GM21717 (cell line): ENCODE results near the gene SPATC1L.
"Not testable (repeated sequence)": the region's sequence is repeated elsewhere in the genome, so short reads cannot be mapped to it uniquely, and the experiment has no call there.

ENCODE experiments used
- ATAC-seq: cut with Tn5 transposase; IDR thresholded peaks from one replicate; pipeline ENCODE4 v1.9.1; 2021; ENCODE audit warnings: mild to moderate bottlenecking, moderate library complexity; ENCODE audit not compliant: unreplicated experiment

Gene SPATC1L

GRCh38 chr21:46200877-46201803, 16.9 kb upstream of the SPATC1L start:
- not testable (repeated sequence) for ATAC-seq

GRCh38 chr21:46199436-46200373, 15.4 kb upstream of the SPATC1L start:
- no peak for ATAC-seq

DNA sequence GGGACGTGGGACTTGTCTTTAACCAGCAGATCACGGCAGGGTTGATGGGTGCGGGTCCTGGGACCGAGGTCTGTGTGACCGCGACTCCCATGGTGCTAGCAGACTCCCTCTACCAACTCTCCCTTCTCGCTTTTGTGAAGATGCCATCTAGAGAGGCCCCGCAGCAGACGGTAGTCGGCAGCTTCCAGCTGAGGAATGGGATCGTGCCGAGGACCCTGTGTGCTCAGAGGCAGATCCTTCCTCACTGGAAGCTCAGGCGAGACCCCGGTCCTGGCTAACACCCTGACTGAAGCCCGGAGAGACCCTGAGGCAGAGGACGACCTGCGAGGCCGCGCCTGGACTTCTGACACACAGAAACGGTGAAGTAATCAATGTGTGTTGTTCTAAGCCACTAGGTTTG, 12.5 kb upstream of the SPATC1L start:
- no peak for ATAC-seq

GRCh38 chr21:46195595-46196195, 11.4 kb upstream of the SPATC1L start:
- no peak for ATAC-seq

DNA sequence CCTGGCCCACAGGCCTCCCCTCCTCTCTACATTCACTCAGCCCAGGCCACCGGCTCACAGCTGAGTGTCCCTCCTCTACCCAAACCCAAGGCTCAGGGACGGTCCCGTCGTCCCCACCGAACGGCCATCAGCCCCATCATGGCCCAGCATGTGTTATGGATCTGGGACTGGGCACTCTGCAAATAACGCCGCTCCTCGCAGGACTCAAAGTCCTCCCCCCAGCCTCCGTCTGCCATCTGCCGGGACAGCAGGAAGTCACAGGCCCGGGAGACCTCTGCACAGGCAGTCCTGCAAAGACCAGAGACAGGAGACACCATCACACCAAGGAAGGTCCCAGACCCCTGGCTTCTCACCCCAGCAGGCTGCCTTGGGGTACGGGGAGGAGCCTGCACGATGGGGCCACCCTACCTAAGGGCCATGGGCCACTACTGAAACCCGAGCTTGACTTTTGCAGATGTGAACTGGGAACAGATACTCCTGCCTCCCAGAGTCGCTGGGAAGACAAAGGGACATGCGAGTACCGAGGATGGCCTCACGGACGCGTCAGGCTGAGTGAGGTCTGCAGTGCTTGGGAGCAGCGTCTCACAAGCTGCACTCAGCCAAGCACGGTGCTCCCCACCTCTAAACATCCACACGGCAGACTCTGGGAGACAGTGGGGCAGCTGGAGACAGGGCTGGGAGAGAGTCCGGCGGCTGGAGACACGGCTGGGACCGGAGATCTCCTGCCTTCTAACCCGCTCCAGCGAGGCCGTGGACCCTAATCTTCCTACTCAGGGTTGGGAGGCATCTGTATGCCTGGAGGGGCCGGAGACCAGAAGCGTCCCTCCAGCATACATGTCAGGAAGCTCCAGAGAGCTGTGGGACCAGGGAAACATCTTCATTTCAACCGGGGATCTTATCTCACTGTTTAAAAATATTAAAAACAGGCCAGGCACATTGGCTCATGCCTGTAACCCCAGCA, 10.4 kb upstream of the SPATC1L start:
- no peak for ATAC-seq

- ATAC-seq, result no peak
Observed at GRCh38 chr21:46193829-46194373, 9.6 kb upstream of the SPATC1L start.

- no peak for ATAC-seq
Observed at GRCh38 chr21:46191686-46192575, 7.7 kb upstream of the SPATC1L start.

- ATAC-seq, result no peak
Observed at GRCh38 chr21:46191257-46191685, 7.0 kb upstream of the SPATC1L start.

DNA sequence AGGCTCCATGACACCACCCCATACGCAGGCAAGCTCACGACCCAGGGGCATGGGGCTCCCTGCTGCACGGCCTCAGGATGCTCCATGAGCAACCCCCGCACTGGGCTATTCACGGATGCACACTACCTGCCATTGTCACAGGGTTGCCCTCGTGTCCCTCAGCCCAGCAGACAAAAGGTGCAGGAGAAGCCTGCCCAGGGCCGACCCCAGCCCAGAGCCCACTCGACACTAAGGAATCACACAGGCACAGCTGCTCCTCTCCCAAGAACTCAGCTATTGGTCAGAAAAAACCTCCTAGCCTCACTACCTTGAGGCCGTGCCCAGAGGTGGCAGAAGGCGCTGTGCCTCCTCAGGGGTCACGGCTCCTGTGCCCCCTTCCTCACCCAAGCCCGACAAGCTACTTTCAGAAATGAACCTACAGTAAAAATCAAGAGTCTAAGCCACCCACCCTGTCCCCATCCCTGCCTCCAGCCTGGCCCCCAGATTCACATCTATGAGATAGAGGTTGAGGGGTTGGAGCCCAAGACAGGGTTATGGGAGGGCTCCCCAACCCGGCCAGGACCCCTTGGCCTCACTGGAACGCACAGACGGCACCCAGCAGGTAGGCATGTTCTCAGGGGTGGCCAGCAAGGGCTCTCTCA, 6.4 kb upstream of the SPATC1L start:
- no peak for ATAC-seq

DNA sequence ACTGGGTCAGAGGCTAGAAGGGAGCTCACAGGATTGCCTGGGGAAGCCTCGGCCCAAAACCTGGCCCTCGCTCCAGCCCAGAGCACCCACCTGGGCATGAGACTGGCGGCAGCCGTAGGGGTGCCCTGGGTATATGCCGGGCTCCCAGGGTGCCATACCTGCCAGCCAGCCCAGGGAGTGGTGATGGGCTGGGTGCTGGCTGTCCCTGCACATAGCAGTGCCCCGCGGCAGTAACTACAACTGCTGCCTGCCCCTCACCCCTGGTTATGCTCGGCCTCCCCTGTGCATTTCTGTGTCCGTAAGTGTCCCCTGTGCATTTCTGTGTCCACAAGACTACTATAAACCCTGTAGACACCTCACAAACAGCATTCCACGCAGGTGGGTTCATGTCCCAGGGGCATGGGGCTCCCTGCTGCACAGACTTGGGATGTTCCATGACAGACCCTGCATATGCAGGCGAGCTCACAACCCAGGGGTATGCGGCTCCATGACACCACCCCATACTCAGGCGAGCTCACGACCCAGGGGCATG, 5.8 kb upstream of the SPATC1L start:
- no peak for ATAC-seq

GRCh38 chr21:46189213-46189958, 5.1 kb upstream of the SPATC1L start:
- no peak for ATAC-seq

DNA sequence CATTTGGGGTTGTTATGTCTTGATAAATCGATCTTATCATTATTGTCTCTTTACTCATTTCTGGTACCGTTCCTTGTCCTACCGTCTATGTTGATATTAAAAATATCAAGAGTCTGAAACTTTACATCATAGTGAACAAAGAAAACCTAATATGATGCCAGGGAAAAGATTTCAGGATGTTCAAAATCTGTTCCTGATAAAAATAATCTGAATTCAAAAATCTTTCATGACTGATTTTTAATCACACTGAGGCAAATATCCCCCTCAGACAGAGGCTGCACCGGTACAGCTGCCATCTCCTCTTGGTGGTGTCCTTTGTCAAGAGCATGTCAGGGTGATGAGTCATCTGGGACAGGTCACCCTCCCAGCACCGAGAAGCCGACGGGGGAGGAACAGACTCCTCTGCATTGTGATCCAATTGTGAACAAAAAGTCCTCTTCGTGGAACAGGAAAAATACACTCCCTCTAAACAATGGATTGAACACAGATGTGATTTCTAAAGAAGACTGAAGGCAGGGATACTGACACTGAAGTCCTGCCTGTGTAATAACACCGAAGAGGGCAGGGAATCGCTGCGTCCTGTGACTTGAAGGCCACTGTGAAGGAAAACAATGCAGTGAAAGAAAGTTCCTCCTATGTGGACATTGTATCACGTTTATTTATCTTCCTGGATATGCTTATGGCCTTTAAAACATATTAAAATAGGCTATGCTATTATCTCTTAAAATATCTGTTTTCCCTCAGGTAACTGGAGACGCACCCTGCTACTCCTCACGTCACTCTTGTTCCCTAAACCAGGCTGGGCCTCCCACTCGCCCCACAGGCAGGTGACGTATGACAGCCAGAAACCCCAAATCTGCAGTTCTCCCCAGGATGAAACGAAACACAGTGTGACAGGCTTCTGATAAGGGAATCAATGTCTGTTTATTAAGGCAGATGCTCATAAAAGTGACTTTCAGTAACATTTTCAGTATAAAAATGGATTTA, 4.3 kb upstream of the SPATC1L start:
- no peak for ATAC-seq

GRCh38 chr21:46187814-46188213, 3.6 kb upstream of the SPATC1L start:
- no peak for ATAC-seq

- ATAC-seq, result no peak
Observed at GRCh38 chr21:46187261-46187660, 3.0 kb upstream of the SPATC1L start.

DNA sequence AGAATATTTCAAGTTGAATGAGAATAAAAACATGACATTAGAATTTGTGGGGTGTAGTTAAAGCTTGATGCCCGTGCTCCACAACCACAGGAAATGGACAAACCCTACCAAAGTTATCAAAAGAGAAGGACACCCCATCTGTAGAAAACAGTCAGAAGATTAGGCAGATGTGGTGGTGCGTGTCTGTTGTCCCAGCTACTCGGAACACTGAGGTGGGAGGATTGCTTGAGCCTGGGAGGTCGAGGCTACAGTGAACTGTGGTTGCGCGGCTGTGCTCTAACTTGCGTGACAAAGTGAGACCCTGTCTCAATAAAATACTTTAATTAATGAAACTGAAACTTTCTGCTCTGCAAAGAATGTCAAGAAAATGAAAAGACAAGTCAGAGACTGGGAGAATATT, 1.5 kb upstream of the SPATC1L start:
- no peak for ATAC-seq
